SIG-M5 (cell line): ENCODE data around the gene CHMP5.
"Not testable (repeated sequence)": the region's sequence is repeated elsewhere in the genome, so short reads cannot be mapped to it uniquely, and the experiment has no call there.

Source experiments
- DNase-seq: peaks from one replicate; lab custom pipeline; 2025; lab: John Stamatoyannopoulos, UW

The CHMP5 gene

DNA sequence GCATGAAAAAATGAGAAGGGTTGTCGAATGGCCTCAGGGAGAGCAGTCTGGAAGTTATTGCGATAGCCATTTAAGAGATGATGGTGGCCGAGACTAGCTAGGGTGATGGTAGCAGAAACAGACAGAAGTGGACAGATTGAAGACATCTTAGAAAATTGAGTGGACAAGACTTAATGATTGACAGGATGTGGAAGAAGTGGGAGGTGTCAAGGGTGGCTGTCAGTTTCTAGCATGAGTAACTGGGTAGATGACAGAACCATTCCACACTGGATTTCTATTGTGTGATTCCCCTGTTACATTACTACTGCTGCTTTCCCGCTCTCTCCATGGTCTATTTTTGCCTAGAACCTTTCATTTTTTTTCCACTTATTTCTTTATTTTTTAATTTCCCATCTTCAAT is 12.6 kb downstream of the CHMP5 start:
- DNase-seq: no peak

DNA sequence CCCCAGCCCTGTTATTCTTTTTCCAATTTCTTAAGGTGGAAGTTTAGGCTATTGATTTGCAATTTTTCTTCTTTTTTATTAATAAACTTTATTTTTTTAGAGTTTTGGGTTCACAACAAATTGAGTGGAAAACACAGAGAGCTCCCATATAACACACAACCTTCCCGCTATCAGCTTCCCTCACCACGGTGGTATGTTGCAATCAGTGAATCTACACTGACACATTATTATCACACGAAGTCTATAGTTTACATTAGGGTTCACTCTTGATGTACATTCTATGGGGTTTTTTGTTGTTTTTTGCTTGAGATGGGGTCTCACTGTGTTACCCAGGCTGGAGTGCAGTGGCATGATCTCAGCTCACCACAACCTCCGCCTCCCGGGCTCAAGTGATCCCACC is 20.7 kb downstream of the CHMP5 start:
- DNase-seq: no peak

DNA sequence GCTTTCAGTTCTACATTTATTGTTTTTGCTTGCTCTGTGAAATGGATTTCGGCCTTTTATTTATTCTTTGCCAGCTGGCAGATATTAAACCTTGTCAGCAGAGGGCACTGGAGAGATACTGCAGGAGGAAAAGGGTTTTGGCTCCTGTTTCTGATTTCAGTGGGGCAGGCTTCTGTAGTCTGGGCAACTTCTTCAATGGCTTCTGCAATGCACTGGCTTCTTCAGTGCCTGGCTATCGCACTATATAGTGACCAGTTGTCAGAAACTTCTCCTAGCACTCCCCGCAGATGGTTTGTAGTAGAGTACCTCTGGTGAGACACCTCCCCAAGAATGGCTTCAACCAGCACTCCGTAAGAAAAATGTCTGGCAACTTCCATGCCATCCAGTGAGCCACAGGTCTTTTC is 22.2 kb downstream of the CHMP5 start:
- no peak for DNase-seq

DNA sequence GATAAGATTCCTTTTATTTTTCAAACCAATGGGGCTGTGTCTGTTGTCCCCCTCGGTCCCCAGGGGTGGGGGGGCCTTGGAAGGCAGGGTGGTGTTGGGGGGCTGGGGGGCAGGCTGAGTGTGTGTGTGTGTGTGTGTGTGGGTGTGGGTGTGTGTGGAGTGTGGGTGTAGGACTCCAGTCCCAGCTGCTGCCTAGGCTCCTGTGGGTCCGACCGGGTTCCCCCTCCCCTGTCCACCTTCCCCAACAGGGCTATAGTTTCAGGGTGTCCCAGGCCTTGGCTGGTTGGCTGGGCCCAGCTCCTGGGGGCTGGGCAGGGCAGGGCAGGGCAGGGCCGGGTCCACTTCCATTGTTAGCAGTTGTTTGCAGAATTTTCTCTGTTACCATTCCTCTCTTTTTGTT is 23.4 kb downstream of the CHMP5 start:
- no peak for DNase-seq

DNA sequence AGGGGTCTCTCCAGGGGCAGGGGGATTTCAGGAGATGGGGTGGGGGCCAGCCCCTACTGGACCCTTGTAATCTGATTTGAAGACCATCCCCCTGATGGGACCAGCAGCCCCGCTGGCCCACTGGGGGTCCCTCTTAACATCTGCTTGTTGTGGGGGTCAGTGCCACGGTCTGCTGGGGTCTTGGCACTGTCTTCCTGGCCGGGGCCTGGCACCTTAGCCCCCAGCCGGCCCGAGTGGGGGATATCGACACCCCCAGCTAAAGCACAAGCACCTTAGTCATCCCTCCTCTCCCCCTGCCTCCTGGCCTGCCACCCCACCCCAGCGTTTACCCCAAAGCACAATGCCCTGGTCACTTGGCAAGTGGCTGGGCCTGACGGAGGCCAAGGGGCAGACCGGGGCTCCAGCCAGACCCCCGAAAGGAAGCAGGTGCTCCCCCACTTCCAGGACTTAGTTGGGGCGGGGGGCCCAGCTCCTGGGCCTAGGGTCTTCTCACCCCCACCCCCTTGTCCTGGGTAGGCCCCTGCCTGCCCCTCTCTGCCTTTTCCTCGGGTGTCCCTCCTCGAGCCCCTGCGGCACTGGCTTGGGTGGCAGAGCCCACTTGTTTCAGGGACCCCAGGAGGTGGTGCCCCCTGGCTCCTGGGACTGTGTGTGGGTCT is 24.1 kb downstream of the CHMP5 start:
- DNase-seq: no peak

DNA sequence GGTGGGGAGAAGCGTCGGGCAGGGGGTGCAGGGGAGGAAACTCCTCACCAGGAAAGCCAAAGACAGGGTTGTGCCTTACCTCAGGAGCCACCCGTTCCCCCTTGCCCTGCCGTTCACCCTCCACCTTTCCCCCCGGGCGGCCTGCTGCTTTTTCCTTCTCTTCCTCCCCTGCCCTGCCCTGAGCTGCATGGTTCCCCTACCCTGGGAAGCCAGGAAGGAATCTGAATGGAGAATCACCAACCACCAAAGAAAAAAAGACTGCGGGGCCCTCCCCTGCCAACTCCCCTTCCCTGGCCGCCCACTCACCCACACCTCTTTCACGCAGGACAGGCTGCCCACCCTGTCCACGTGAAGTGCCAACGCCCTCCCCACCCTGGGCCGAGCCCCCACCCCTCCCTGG is 24.6 kb downstream of the CHMP5 start:
- DNase-seq: no peak

DNA sequence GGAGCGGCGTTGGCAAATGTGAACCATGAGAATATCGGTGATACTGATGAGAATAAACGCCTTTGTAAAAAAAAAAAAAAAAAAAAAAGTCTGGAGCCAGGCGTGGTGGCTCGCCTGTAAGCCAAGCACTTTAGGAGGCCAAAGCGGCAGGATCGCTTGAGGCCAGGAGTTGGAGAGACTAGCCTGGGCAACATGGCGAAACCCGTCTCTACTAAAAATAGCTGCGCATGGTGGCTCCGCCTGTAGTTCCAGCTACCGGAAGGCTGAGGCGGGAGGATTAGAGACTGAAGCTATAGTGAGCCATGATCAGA is 25.0 kb downstream of the CHMP5 start:
- no peak for DNase-seq

DNA sequence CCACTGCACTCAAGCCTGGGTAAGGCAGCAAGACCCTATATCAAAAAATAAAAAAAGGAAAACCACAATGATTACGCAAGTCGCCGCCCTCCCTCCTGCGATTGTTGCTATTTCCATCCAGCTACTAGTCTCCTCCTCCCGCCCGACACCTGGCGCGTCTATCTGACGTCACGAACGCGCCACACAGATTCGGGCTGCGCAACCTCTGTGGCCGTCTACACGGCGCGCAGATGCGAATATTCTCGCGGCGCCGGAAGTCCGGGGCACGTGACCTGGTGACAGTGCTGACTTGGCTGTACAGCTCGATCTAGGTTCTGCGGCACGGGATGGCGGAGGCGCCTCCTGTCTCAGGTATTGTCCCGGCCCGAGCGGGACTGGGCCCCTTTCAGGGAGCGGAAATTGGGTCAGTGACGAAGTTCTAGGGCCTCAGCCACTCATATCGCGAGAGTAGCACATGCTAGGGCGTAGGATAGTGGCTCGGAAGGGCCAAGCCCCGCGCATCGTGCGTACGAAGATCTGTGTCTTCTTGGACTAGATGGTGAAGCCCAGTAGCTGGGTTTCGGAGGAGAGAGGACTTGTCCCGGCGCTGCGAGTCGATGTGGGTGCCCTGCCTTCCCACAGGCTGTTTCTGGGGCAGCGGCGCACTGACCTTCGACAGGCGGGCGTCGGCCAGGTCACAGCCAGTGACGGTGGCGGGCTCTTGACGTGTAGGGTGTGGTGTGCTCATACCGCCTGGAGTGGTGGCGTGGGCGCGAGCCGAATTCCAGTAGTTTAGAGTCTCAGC is 25.6 kb downstream of the CHMP5 start, which contains the start of gene NFX1:
NFX1 (plus strand) TSS at position 270 of the 784 bp plus-strand sequence; CDS start at position 327, 57 bp downstream.
- peak; percentile 91 for DNase-seq

DNA sequence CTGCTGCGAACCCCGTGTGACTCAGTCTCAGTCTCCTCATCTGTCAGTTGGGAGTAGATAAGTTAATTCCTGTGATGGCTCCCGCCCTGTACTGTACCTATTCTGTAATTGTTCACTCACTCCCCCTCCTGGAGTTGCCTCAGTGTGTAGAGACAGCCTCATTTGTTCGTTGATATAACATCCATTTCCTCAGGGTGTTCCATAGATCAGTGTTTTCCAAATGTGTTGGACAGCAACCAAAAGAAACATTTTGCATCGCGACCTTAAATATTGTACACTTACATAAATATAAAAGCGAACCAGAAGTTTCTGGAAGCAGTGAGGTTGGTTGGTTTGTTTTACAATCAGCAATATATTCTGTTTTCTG is 26.2 kb downstream of the CHMP5 start:
- DNase-seq: no peak

DNA sequence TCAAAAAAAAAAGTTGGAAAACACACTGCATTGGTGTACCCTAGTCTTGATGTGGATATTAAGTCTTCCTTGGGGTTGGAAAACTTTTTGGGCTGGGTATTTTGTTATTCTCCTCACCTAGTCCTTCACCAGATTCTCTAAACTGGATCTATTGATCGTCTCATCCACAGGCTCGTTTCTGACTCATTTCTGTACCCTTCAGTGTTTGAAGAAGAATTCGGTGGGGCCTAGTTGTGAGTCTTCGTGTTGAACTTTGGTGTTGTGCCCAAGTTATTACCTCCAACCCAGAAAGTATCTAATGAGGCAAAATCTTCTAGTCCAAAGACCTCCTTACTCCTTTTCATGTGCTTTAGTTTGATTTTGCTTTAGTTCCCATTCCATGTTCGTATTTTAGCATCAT is 27.1 kb downstream of the CHMP5 start:
- no peak for DNase-seq

DNA sequence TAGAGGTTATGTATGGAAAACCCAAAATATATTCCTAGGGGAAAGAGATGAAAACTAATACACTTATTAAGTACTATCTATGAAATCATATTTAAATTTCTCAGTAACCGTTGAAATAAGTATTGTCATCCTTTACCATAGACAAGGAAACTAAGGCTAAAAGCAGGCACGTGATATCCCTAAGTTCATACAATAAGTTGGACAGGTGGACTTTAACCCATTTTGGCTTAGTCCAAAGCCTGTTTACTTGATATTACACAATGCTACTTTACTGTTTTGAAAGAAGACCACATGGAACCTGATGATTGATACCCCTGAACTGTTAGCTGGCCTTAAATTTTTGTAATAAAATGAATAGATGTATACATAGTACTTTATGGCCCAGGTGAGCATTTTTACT is 28.9 kb downstream of the CHMP5 start:
- DNase-seq: no peak

DNA sequence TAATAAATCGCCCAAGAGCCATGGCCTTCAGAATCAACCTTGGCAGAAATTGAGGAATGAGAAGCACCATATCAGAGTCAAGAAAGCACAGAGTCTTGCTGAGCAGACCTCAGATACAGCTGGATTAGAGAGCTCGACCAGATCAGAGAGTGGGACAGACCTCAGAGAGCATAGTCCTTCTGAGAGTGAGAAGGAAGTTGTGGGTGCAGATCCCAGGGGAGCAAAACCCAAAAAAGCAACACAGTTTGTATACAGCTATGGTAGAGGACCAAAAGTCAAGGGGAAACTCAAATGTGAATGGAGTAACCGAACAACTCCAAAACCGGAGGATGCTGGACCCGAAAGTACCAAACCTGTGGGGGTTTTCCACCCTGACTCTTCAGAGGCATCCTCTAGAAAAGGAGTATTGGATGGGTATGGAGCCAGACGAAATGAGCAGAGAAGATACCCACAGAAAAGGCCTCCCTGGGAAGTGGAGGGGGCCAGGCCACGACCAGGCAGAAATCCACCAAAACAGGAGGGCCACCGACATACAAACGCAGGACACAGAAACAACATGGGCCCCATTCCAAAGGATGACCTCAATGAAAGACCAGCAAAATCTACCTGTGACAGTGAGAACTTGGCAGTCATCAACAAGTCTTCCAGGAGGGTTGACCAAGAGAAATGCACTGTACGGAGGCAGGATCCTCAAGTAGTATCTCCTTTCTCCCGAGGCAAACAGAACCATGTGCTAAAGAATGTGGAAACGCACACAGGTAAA is 30.0 kb downstream of the CHMP5 start:
- no peak for DNase-seq

DNA sequence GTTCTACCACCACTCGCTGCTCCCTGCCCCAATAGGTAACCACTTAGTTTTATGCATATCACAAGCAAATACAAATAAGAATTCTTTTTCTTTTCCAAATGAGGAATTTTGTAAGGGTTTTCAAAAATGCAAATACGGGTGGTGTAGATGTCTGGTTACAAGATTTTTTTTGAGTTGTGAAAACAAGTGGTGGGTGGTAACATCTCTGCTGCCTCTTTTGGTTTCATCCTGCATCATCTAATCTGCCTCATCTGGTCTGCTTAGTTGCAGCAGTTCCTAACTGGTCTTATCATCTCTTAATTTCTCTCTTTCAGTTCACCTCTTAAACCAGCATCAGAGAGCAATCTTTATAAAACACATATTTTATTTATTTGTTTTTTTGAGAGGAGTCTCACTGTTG is 30.7 kb downstream of the CHMP5 start:
- DNase-seq: no peak

DNA sequence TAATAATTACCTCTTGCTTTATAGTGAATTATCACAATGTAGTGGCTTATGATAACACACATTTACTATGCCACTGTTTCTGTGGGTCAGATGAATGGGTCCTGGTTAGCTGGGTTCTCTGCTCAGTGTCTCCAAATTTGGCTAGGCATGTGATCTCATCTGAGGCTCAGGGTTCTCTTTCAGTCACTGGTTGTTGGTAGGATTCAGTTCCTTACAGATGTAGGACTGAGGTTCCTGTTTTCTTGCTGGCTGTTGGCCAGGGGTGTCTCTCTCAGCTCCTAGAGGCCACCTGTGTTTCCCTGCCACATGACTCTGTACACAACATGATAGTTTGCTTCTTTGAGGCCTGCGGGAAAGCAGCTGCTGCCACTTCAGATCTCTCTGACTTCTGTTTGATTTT is 32.6 kb downstream of the CHMP5 start:
- DNase-seq: peak; percentile 77

DNA sequence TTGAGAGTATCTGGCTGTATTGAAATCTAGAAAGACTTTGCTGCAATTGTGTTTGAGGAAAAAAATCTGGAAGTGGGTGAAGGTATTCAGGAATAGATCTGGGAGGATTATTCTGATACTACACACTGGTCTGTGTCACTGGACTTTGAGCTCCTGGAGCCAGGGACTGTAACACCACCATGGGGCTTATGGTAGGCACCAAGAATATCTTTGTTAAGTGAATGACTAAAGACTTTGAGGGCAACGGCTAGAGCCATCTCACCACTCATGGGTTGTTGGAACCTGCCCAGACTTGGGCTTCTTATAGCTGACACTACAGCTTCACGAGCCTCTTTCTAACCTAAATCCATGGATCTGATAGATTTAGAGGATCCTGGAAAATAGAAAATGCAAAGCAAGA is 35.7 kb downstream of the CHMP5 start:
- no peak for DNase-seq

DNA sequence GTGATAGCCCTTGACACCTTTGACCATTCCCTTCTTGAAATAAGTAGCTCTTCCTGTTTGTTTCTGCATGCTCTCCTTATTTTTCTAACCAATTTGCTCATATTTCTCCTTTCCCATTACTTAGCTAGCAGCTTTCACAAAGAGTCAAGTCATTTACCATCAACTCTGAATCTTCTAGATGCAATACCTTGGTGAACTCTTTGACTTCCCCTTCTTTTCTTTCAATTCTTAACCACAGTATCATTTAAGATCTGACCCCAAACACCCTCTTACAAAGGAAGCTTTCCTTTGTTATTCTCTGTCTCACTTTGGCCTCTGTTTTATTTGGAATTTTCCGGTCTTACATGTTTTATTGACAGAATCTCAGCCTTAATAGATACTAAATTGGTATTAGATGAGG is 39.5 kb downstream of the CHMP5 start:
- no peak for DNase-seq

DNA sequence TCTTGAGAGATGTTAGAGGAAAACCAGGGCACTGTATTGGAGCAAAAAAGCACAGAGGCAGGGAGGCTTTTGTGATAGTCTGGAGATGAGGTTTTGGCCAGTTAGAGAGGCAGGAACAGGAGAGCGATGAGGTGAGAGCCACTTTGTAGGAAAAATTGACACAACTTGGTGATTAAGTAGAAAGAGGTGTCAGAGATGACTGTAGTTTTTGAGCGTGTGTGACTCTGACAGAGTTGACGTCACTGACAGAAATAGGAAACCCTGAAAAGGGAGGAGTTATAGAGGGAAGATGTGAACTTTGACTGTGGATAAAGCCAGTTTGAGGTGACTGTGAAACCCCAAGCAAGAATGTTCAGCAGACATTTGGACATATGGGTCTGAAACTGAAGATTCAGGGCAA is 41.2 kb downstream of the CHMP5 start:
- no peak for DNase-seq

DNA sequence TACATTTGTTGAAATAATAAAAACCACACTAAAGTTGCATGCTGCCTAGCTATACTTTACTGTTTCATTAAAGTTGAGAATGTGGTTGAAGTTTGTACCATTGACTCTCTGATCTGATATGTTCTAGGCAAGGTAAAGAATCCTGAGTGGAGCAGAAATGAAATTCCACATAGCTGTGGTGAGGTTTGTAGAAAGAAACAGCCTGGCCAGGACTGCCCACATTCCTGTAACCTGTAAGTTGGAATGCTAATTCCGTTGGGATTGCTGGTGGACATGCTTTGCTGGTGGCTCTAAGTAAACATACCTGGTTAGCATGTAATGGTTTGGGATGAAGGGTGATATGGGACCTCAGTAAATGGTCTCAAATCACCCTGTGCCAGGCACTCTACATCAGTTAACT is 42.2 kb downstream of the CHMP5 start:
- no peak for DNase-seq

DNA sequence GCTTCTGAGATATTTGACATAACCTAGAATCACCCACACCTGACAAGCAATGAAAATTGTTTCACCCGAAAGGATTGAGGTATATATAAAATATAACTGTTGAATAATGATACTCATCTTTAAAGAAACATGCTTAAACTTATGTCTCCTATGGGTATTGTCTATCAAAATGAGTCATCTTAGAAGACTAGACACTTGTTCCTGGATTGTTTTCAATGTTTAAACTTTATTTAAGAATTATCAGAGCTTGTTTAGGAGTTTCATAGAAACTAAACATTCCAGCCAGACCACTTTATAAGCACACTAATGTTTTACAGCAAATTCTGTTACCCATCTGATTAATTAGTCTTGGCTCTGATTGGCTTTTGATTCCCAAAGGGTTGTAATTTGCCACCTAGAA is 45.1 kb downstream of the CHMP5 start:
- DNase-seq: no peak

DNA sequence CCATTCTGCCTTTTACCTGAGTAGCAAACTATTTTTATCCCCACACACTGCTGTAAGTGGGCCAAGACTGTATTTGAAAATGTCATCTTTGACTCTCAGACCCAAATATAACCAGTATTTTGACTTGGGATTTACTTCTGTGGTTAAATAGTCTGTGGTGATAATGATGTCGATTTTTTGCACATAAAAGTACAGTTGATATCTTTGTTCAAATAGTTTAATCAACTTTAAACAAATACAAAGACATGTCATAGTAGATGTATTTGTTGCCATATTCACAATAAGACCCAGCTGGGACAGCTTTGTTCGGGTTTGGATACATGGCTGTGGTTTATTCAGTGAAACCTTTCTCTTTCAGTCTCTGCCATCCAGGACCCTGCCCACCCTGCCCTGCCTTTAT is 45.9 kb downstream of the CHMP5 start:
- DNase-seq: no peak

DNA sequence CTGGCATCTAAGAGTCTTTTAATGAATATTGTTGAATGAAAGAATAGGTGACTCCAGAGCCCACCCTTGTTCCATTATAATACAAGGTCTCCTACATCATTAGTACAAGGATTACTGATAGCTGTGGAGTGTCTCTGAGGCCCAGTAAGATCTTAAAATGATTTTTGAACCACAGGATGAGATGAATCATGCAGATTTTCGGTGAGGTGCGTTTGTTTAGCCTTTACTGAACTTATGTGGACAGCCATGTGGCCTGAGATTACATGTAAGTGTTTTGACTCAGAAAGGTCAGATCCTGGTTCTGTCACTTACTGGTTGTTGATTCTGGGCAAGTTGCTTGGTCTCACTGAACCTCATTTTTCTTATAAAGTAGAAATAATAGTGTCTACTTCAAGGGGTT is 47.1 kb downstream of the CHMP5 start:
- no peak for DNase-seq

DNA sequence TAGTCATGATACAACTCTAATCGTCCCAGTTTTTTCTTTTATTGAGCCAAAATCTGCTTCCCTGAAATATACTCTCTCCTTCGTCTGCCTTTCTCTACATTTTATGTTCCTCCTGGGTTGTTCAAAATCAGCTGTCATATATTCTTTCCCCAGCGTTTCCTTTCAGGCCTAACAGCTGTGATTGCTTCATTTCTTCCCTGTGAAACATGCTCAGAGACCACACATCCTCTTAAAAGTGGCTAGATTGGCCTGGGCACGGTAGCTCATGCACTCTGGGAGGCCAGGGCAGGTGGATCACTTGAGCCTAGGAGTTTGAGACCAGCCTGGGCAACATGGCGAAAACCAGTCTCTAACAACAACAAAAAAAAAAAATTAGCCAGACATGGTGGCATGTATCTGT is 50.5 kb downstream of the CHMP5 start:
- DNase-seq: no peak

DNA sequence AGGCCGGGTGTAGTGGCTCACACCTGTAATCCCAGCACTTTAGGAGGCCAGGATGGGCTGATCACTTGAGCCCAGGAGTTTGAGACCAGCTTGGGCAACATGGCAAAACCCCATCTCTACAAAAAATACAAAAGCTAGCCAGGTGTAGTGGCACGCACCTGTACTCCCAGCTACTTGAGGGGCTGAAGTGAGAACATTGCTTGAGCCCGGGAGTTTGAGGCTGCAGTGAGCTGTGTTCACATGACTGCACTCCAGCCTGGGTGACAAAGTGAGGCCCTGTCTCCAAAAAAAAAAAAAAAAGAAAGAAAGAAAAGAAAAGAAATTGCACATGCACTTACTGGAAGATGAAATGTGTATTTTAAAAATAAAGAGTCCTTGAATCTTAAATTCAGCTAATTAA is 52.3 kb downstream of the CHMP5 start:
- not testable (repeated sequence) for DNase-seq
